H9 (cell line): Measurements from ENCODE around the gene CDH13. TPM values are rescaled to one million over a fixed set of nuclear protein-coding genes. Genes with fewer than 3 reads are reported as not detected.

Experiments
- DNase-seq: peaks from one replicate; pipeline ENCODE4 v3.0.0-alpha.2; 2017
- H2AFZ ChIP-seq: one replicate; pipeline ENCODE4 v1.6.1; 2013; ENCODE audit warnings: mild to moderate bottlenecking, low read length, control low read depth, moderate library complexity
- H2AK5ac ChIP-seq: 2 replicates; pipeline ENCODE4 v1.6.1; 2013; ENCODE audit warnings: low read length, control low read depth, mixed read lengths; ENCODE audit not compliant: insufficient read length
- H2BK120ac ChIP-seq: one replicate; pipeline ENCODE4 v1.6.1; 2013; ENCODE audit warnings: low read depth, mild to moderate bottlenecking, low read length, control low read depth, inconsistent platforms; ENCODE audit not compliant: poor library complexity, severe bottlenecking
- H2BK12ac ChIP-seq: 2 replicates; pipeline ENCODE4 v1.6.1; 2013; ENCODE audit warnings: low read length, control low read depth, mixed read lengths, low read depth; ENCODE audit not compliant: insufficient read length
- H2BK15ac ChIP-seq: 2 replicates; pipeline ENCODE4 v1.6.1; 2013; ENCODE audit warnings: low read depth, low read length, control low read depth
- H2BK20ac ChIP-seq: one replicate; pipeline ENCODE4 v1.6.1; 2013; ENCODE audit warnings: low read depth, mild to moderate bottlenecking, low read length, control low read depth, inconsistent platforms; ENCODE audit not compliant: poor library complexity, severe bottlenecking
- H2BK5ac ChIP-seq: 2 replicates; pipeline ENCODE4 v1.6.1; 2013; ENCODE audit warnings: low read length, control low read depth, mixed read lengths; ENCODE audit not compliant: insufficient read length
- H3K14ac ChIP-seq: 2 replicates; pipeline ENCODE4 v1.6.1; 2013; ENCODE audit warnings: low read length, control low read depth; ENCODE audit not compliant: insufficient read depth
- H3K18ac ChIP-seq: 2 replicates; pipeline ENCODE4 v1.6.1; 2013; ENCODE audit warnings: low read depth, mild to moderate bottlenecking, mixed read lengths, low read length, control low read depth; ENCODE audit not compliant: insufficient read length
- H3K23ac ChIP-seq: 2 replicates; pipeline ENCODE4 v1.6.1; 2013; ENCODE audit warnings: low read length, control low read depth, mixed read lengths, low read depth; ENCODE audit not compliant: insufficient read length
- H3K23me2 ChIP-seq: 2 replicates; pipeline ENCODE4 v1.6.1; 2013; ENCODE audit warnings: low read depth, mild to moderate bottlenecking, mixed read lengths, low read length, control low read depth; ENCODE audit not compliant: insufficient read length, poor library complexity, severe bottlenecking
- H3K27ac ChIP-seq: 2 replicates; pipeline ENCODE4 v1.5.1; 2013; ENCODE audit warnings: low read length, control low read depth, mixed read lengths, low read depth; ENCODE audit not compliant: insufficient read length
- H3K27me3 ChIP-seq: 2 replicates; pipeline ENCODE4 v1.6.1; 2013; ENCODE audit warnings: low read length, control low read depth, inconsistent platforms; ENCODE audit not compliant: insufficient read depth
- H3K4ac ChIP-seq: 2 replicates; pipeline ENCODE4 v1.6.1; 2013; ENCODE audit warnings: low read depth, mild to moderate bottlenecking, control low read depth, inconsistent platforms, low read length, moderate library complexity
- H3K4me1 ChIP-seq: 2 replicates; pipeline ENCODE4 v1.6.1; 2013; ENCODE audit warnings: low read length, control low read depth, inconsistent platforms; ENCODE audit not compliant: insufficient read depth
- H3K4me2 ChIP-seq: 2 replicates; pipeline ENCODE4 v1.6.1; 2013; ENCODE audit warnings: low read length, control low read depth, mixed read lengths; ENCODE audit not compliant: insufficient read length, insufficient read depth
- H3K56ac ChIP-seq: 2 replicates; pipeline ENCODE4 v1.6.1; 2013; ENCODE audit warnings: low read depth, mild to moderate bottlenecking, mixed read lengths, low read length, control low read depth; ENCODE audit not compliant: insufficient read length
- H3K79me1 ChIP-seq: 2 replicates; pipeline ENCODE4 v1.6.1; 2013; ENCODE audit warnings: low read depth, mild to moderate bottlenecking, moderate library complexity, low read length, control low read depth, inconsistent platforms; ENCODE audit not compliant: insufficient read depth, poor library complexity, severe bottlenecking
- H3K79me2 ChIP-seq: 2 replicates; pipeline ENCODE4 v1.6.1; 2013; ENCODE audit warnings: low read length, control low read depth, inconsistent platforms; ENCODE audit not compliant: insufficient read depth
- H3K9ac ChIP-seq: 2 replicates; pipeline ENCODE4 v1.6.1; 2013; ENCODE audit warnings: low read length, control low read depth, mixed read lengths; ENCODE audit not compliant: insufficient read length; ENCODE audit errors: extremely low read depth
- H3K9me3 ChIP-seq: one replicate; pipeline ENCODE4 v1.6.1; 2013; ENCODE audit warnings: low read depth, low read length, inconsistent platforms; ENCODE audit not compliant: control insufficient read depth
- H3T11ph ChIP-seq: one replicate; pipeline ENCODE4 v1.6.1; 2013; ENCODE audit warnings: mild to moderate bottlenecking, low read length, control low read depth, inconsistent platforms
- H4K20me1 ChIP-seq: one replicate; pipeline ENCODE4 v1.6.1; 2013; ENCODE audit not compliant: control insufficient read depth, insufficient read length, insufficient read depth
- H4K5ac ChIP-seq: 2 replicates; pipeline ENCODE4 v1.6.1; 2013; ENCODE audit warnings: low read depth, mild to moderate bottlenecking, mixed read lengths, low read length, control low read depth; ENCODE audit not compliant: insufficient read length
- H4K8ac ChIP-seq: replicated peaks from 2 replicates; pipeline ENCODE4 v1.6.1; 2013; ENCODE audit warnings: low read length, control low read depth, mixed read lengths, low read depth; ENCODE audit not compliant: insufficient read length
- H4K91ac ChIP-seq: 2 replicates; pipeline ENCODE4 v1.6.1; 2013; ENCODE audit warnings: low read depth, mild to moderate bottlenecking, moderate library complexity, mixed read lengths, low read length, control low read depth; ENCODE audit not compliant: insufficient read length
- H3K27ac Mint-ChIP-seq, 3 experiments: 2 replicates in 2 of 3; 3 replicates in 1 of 3; pipeline ENCODE4 v1.8.0; 2020 to 2021; ENCODE audit warnings: mixed read lengths in 3 of 3, mild to moderate bottlenecking in 1 of 3, moderate library complexity in 1 of 3
- H3K27me3 Mint-ChIP-seq: 2 replicates; pipeline ENCODE4 v1.8.0; 2021; ENCODE audit warnings: low read depth, mild to moderate bottlenecking, moderate library complexity, mixed read lengths
- H3K36me3 Mint-ChIP-seq, 3 experiments: 2 replicates in 2 of 3; 3 replicates in 1 of 3; pipeline ENCODE4 v1.8.0; 2020 to 2021; ENCODE audit warnings: low read depth in 3 of 3, mixed read lengths in 3 of 3; ENCODE audit not compliant: insufficient read depth in 1 of 3
- H3K4me1 Mint-ChIP-seq, 2 experiments: 2 replicates each; pipeline ENCODE4 v1.8.0; 2020; ENCODE audit warnings: mixed read lengths in 2 of 2
- H3K4me3 Mint-ChIP-seq, 2 experiments: 2 replicates in 1 of 2; 3 replicates in 1 of 2; pipeline ENCODE4 v1.8.0; 2020 to 2021; ENCODE audit warnings: mild to moderate bottlenecking in 2 of 2, mixed read lengths in 2 of 2, moderate library complexity in 1 of 2
- H3K9me3 Mint-ChIP-seq, 2 experiments: 2 replicates in 1 of 2; 3 replicates in 1 of 2; pipeline ENCODE4 v1.8.0; 2020; ENCODE audit warnings: mild to moderate bottlenecking in 2 of 2, mixed read lengths in 2 of 2, moderate library complexity in 1 of 2
- WGBS: extraction: QIAGEN DNeasy Blood & Tissue Kit; methylation state at CpG from one replicate; pipeline ENCODE4 v1.1.7; 2013; ENCODE audit warnings: missing lambda C conversion rate, low lambda C conversion rate, mixed read lengths; ENCODE audit not compliant: insufficient read length; ENCODE audit errors: extremely low coverage; 5-methylcytosine and 5-hydroxymethylcytosine counted together
- total RNA-seq: library from RNA; stranded (reverse); gene quantifications from 2 replicates; pipeline ENCODE4 v1.2.1, GENCODE V29; 2021
- TF ChIP-seq, protein P1 (sequence below): fragments of 200-600 bp; sonication (generic); conservative IDR thresholded peaks from 3 replicates; pipeline ENCODE4 v1.8.0; 2021; ENCODE audit warnings: antibody characterized with exemption, mild to moderate bottlenecking

The CDH13 gene
- total RNA-seq, 1 experiment from 2014 or later: 1.5 TPM

DNA sequence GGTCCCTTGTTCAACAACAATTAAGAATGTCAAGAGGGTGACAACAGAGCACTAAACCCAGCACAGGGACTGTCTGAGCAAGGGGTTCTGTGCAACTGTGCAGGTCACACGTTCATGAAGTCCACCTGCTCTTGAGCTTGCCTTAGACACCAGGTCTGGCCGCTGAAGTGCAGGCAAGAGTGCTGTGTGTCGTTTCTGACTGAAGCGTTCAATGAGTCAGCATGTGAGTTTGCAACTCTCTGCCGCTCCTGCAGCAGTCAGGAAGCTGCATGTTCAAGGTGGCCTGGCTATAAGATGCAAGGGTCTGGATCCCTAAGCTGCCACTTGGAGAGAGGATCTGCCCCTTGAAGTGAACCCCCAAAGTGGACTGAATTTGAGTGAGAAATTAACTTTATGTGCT is 848.3 kb downstream of the CDH13 start:
- no peak for DNase-seq
- TF ChIP-seq, protein P1, sequence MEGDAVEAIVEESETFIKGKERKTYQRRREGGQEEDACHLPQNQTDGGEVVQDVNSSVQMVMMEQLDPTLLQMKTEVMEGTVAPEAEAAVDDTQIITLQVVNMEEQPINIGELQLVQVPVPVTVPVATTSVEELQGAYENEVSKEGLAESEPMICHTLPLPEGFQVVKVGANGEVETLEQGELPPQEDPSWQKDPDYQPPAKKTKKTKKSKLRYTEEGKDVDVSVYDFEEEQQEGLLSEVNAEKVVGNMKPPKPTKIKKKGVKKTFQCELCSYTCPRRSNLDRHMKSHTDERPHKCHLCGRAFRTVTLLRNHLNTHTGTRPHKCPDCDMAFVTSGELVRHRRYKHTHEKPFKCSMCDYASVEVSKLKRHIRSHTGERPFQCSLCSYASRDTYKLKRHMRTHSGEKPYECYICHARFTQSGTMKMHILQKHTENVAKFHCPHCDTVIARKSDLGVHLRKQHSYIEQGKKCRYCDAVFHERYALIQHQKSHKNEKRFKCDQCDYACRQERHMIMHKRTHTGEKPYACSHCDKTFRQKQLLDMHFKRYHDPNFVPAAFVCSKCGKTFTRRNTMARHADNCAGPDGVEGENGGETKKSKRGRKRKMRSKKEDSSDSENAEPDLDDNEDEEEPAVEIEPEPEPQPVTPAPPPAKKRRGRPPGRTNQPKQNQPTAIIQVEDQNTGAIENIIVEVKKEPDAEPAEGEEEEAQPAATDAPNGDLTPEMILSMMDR: no peak
- Histone ChIP-seq H2BK5ac (no peak overlapping the region), H3K27me3 (no peaks in the 10 kb centered on the region), H2AK5ac (no peak overlapping the region), H2BK20ac (no peak overlapping the region), H4K8ac (no peak overlapping the region), H3K4me2 (no peak overlapping the region), H3K79me1 (no peaks in the 10 kb centered on the region), H3K56ac (no peak overlapping the region), H4K91ac (no peak overlapping the region), H2AFZ (no peak overlapping the region), H3K9ac (no peak overlapping the region), H2BK120ac (no peak overlapping the region), H3K4me1 (no peaks in the 10 kb centered on the region), H4K5ac (no peak overlapping the region), H4K20me1 (no peaks in the 10 kb centered on the region), H3K9me3 (no peaks in the 10 kb centered on the region), H3T11ph (no peak overlapping the region), H3K23me2 (no peaks in the 10 kb centered on the region), H2BK12ac (no peak overlapping the region), H3K23ac (no peak overlapping the region), H3K4ac (no peak overlapping the region), H2BK15ac (no peak overlapping the region), H3K79me2 (no peaks in the 10 kb centered on the region), H3K27ac (no peak overlapping the region), H3K18ac (no peak overlapping the region), H3K14ac (no peak overlapping the region; the same call in 1 of the 2 replicates)
- H3K9me3 Mint-ChIP-seq: no peaks in the 10 kb centered on the region
- no peak overlapping the region; a peak in 1 of 7 replicates for H3K27ac Mint-ChIP-seq
- H3K4me1 Mint-ChIP-seq: no peaks in the 10 kb centered on the region
- no peak overlapping the region for H3K4me3 Mint-ChIP-seq
- H3K36me3 Mint-ChIP-seq: no peaks in the 10 kb centered on the region
- no CpG with 5 or more reads among the region's 5 CpGs for WGBS
- H3K27me3 Mint-ChIP-seq: no peaks in the 10 kb centered on the region
